Astrocyte of the cerebellum (primary cell): ENCODE measurements around the gene PMPCA.

Experiments used
- DNase-seq: peaks from one replicate; pipeline ENCODE4 v3.0.0-alpha.2; 2011; ENCODE audit warnings: low read depth
- H3K4me3 ChIP-seq: 2 replicates; pipeline ENCODE4 v1.5.1; 2011; ENCODE audit warnings: mild to moderate bottlenecking, low read depth, low read length, moderate library complexity
- in situ Hi-C: cut with HindIII; loops from 2 replicates; pipeline ENCODE4 v1.10.0; 2017; ENCODE audit warnings: low sequenced_read_pairs
- TF ChIP-seq, protein P1 (sequence below): IDR thresholded peaks from 2 replicates; pipeline ENCODE4 v1.5.1; 2012; ENCODE audit warnings: low read length, low read depth, moderate library complexity, mild to moderate bottlenecking; ENCODE audit errors: missing control alignments

The PMPCA gene

DNA sequence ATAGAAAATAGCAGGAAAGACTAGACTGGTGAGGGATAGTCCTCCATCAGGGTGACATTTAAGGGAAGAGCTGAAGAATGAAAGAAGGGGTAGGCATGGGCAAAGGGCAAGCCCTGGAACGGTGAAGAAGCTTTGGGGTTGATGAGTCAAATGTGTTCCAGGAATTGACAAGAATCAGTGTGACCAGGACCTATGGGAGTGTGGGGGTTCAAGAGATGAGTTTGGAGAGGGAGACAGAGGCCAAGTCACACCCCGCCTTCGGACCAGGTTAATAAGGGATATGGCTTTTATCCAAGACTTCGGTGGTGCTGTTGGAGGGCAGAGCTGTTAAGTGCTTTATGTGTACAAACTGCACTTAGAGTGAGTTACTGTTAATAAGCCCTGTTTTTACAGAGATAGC, 920 bp downstream of the PMPCA start:
- peak overlapping the region; percentile 99 for H3K4me3 ChIP-seq
- TF ChIP-seq, protein P1, sequence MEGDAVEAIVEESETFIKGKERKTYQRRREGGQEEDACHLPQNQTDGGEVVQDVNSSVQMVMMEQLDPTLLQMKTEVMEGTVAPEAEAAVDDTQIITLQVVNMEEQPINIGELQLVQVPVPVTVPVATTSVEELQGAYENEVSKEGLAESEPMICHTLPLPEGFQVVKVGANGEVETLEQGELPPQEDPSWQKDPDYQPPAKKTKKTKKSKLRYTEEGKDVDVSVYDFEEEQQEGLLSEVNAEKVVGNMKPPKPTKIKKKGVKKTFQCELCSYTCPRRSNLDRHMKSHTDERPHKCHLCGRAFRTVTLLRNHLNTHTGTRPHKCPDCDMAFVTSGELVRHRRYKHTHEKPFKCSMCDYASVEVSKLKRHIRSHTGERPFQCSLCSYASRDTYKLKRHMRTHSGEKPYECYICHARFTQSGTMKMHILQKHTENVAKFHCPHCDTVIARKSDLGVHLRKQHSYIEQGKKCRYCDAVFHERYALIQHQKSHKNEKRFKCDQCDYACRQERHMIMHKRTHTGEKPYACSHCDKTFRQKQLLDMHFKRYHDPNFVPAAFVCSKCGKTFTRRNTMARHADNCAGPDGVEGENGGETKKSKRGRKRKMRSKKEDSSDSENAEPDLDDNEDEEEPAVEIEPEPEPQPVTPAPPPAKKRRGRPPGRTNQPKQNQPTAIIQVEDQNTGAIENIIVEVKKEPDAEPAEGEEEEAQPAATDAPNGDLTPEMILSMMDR, result no peak
- in situ Hi-C loops, result no loop called here
- DNase-seq, result no peak

DNA sequence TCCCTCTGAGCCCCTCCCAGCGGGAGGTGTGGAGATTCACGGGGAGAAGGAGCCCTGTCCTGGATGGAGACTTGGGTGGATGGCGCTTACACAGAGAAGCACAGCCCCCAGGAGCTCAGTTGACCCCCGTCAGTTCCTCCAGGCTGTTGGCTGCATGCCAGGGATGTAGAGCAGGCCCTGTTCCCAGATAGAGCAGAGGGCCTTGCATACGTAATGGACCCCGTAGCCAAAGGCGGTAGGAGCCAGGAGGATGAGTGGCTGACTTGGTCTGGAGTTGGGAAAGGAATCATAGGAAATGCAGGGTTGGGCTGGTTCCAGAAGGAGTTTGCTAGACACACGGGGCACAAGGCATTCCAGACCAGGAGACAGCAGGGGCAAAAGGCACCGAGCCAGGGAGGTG, 2.5 kb downstream of the PMPCA start:
- TF ChIP-seq, protein P1, result no peak
- no peak for DNase-seq
- no peak overlapping the region for H3K4me3 ChIP-seq
- in situ Hi-C loops, result no loop called here

DNA sequence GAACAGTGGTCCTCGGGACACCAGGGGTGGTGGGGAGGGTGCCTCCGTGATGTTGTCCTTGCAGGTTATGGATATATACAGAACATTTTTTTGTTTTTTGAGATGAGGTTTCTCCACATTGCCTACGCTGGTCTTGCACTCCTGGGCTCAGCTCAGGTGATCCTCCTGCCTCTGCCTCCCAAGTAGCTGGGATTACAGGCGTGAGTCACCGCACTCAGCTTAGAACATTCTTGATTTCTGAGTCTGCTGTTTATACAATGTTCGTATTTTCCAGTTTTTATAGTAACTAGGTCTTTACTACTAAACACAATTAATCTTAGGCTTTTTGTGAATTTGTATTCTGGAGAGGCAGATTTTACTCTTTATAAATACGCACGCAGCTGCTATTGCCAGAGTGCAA, 6.0 kb downstream of the PMPCA start:
- H3K4me3 ChIP-seq, result no peak overlapping the region
- no peak for DNase-seq
- in situ Hi-C loops, result no loop called here
- TF ChIP-seq, protein P1, result no peak

DNA sequence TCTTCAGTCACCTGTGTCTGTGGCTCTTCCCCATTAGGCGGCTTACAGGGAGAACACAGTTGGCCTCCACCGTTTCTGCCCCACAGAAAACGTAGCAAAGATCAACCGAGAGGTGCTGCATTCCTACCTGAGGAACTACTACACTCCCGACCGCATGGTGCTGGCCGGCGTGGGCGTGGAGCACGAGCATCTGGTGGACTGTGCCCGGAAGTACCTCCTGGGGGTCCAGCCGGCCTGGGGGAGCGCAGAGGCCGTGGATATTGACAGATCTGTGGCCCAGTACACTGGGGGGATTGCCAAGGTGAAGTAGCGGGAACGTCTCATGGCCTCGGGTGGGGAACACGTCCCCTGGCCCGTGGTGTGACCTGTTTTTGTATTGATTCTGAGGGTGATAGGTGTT, 6.5 kb downstream of the PMPCA start:
- TF ChIP-seq, protein P1, result no peak
- in situ Hi-C loops, result no loop called here
- no peak for DNase-seq
- H3K4me3 ChIP-seq, result no peak overlapping the region

DNA sequence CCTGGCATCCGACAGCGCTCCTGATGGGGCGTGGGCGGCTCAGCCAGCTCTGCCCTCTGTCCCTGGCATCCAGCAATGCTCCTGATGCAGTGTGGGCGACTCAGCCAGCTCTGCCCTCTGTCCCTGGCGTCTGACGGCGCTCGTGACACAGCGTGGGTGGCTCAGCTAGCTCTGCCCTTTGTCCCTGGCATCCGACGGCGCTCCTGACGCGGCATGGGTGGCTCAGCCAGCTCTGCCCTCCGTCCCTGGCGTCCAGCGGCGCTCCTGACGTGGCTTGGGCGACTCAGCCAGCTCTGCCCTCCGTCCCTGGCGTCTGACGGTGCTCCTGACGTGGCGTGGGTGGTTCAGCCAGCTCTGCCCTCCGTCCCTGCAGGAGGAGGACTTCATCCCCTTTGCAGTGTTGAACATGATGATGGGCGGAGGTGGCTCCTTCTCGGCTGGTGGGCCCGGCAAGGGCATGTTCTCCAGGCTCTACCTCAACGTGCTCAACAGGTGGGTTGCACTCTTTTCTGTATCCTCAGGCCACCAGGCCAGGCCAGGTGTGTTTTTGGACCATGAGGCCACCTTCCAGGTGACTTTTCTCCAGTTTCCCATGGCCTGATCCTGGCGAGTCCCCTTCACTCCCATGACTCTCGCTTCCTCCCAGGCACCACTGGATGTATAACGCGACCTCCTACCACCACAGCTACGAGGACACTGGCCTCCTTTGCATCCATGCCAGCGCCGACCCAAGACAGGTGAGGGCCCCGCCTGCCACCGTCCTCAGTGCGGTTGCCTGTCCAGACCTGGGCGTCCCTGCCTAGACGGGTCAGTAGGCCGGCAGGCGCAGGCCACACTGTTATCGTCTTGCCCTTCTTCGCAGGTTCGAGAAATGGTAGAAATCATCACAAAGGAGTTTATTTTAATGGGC, 8.0 kb downstream of the PMPCA start:
- no peak overlapping the region for H3K4me3 ChIP-seq
- in situ Hi-C loops, result no loop called here
- no peak for DNase-seq
- TF ChIP-seq, protein P1, result no peak

DNA sequence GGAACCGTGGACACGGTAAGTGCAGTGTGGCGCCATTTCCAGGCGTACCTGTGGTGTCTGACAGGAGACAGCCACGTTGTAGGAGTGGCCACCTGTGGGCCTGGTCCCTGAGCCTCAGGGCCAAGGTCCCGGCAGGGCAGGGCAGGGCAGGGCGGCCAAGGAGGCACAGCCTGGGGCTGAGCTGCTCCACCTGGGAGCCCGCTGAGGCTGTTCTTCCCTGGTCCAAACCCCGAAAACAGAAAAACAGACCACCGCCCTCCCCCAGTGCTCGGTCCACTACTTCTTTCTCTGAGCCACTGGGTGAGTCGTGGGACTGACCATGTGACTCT, 8.6 kb downstream of the PMPCA start:
- TF ChIP-seq, protein P1, result no peak
- in situ Hi-C loops, result no loop called here
- H3K4me3 ChIP-seq, result no peak overlapping the region
- DNase-seq, result no peak
